Motor neuron (in vitro differentiated cells): ENCODE results near the gene NPLOC4. TPM values are rescaled to one million over a fixed set of nuclear protein-coding genes. Genes with fewer than 3 reads are reported as not detected.
A peak's percentile ranks its signal among the peaks of the same experiment; 100 is the strongest.
"Not testable (repeated sequence)": the region's sequence is repeated elsewhere in the genome, so short reads cannot be mapped to it uniquely, and the experiment has no call there.

ENCODE experiments used
- ATAC-seq, 8 experiments: fragments of 200-7000 bp; cut with Tn5 transposase; replicated peaks in 6 of 8; 2 replicates each; pipeline ENCODE4 v1.8.0; 2021; ENCODE audit warnings: mild to moderate bottlenecking in 8 of 8, moderate library complexity in 8 of 8
- H3K27ac ChIP-seq, 2 donors: fragments of 250-450 bp; sonication (Bioruptor Pico); 2 replicates each; pipeline ENCODE4 v1.9.0; 2021; ENCODE audit warnings: antibody characterized with exemption in 2 of 2, mild to moderate bottlenecking in 2 of 2, moderate library complexity in 1 of 2
- H3K4me1 ChIP-seq, 2 donors: fragments of 250-450 bp; sonication (Bioruptor Pico); replicated peaks in 1 of 2; 2 replicates each; pipeline ENCODE4 v1.6.1; 2021; ENCODE audit warnings: antibody characterized with exemption in 2 of 2, mild to moderate bottlenecking in 2 of 2, moderate library complexity in 1 of 2
- H3K4me3 ChIP-seq, 5 donors: fragments of 250-450 bp; sonication (Bioruptor Pico); 2 replicates each; pipeline ENCODE4 v1.9.0; 2021; ENCODE audit warnings: antibody characterized with exemption in 5 of 5, mild to moderate bottlenecking in 5 of 5, moderate library complexity in 4 of 5
- WGBS, 10 experiments: fragments of 450-650 bp; shearing (Covaris generic); methylation state at CpG; one replicate each; pipeline ENCODE4 v1.0.0; 2022; 5-methylcytosine and 5-hydroxymethylcytosine counted together
- in situ Hi-C, 9 experiments: fragments of 400-800 bp; cut with MboI; loops; one replicate each; pipeline ENCODE4 v1.15.0; 2021; ENCODE audit warnings: low sequenced_read_pairs in 9 of 9, low pct_unique_long_range_greater_than_20kb in 2 of 9; ENCODE audit not compliant: unreplicated experiment in 9 of 9
- total RNA-seq, 8 experiments: library from RNA; unstranded; fragments of 300-600 nt; gene quantifications; 2 replicates each; pipeline versions ENCODE4 v1.2.3 to v1.2.4, GENCODE V29; 2022

NPLOC4 gene
- total RNA-seq, 8 experiments from 2014 or later: 19.3 to 78.3 (median 41.8) TPM

- no peak overlapping the region for H3K4me3 ChIP-seq
- in situ Hi-C loops: no loop called here
- no peak overlapping the region for H3K27ac ChIP-seq
- H3K4me1 ChIP-seq: peaks cover 8 to 19% of the 10 kb centered on the region in 2 donors
- 25 to 100% (median 58%) methylated on average over 1 to 7 of the region's 21 CpGs; no CpG with 5 or more reads in 4 of the 10 experiments for WGBS, 10 experiments
- ATAC-seq: no peak
Observed at GRCh38 chr17:81533339-81534141, 103.4 kb downstream of the NPLOC4 start.

GRCh38 chr17:81532490-81533287 is 104.2 kb downstream of the NPLOC4 start:
- no peak for ATAC-seq
- peaks cover 8 to 11% of the 10 kb centered on the region in 2 donors for H3K4me1 ChIP-seq
- no peak overlapping the region for H3K4me3 ChIP-seq
- no peak overlapping the region for H3K27ac ChIP-seq
- in situ Hi-C loops: no loop called here
- WGBS, 10 experiments: 86 to 100% (median 100%) methylated on average over 1 to 2 of the region's 11 CpGs; no CpG with 5 or more reads in 2 of the 10 experiments

- H3K27ac ChIP-seq, in situ Hi-C loops, H3K4me3 ChIP-seq, ATAC-seq, H3K4me1 ChIP-seq: not testable (repeated sequence)
- WGBS, 10 experiments: 80 to 100% (median 93%) methylated on average over 1 to 3 of the region's 3 CpGs; no CpG with 5 or more reads in 1 of the 10 experiments
Observed at GRCh38 chr17:81531998-81532404, 104.9 kb downstream of the NPLOC4 start.

DNA sequence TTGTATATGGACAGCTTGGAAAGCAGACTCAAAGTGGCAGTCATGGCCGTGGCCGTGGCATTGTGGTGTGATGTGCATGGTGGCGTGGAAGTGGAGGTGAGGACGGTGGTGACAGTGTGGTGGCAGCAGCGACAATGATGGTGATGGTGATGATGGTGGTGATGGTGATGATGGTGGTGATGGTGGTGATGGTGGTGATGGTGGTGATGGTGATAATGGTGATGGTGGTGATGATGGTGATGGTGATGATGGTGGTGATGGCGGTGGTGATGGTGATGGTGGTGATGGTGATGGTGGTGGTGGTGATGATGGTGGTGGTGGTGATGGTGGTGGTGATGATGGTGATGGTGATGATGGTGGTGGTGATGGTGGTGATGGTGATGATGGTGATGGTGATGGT is 105.9 kb downstream of the NPLOC4 start:
- H3K4me3 ChIP-seq, ATAC-seq, H3K27ac ChIP-seq, in situ Hi-C loops, H3K4me1 ChIP-seq: not testable (repeated sequence)
- 50 to 100% (median 86%) methylated on average over 2 to 6 of the region's 6 CpGs; no CpG with 5 or more reads in 5 of the 10 experiments for WGBS, 10 experiments

DNA sequence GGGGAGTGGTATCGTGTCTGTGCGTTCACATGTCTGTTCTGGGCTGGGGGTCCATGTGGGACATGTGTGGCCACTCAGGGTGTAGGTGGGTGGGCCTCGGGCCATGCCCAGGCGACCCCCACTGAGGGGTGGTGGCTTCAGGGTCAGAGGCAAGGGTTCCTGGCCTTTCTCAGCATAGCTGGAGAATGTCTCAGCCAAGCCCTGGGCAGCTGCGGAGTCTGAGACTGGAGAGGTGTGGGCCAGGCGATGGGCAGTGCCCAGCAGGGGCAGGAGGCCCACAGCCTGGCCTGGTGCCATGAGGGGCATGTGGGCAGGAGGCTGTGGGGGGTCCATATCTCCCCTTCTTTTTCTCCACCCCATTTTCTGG is 107.5 kb downstream of the NPLOC4 start:
- Histone ChIP-seq H3K4me1 (no peaks in the 10 kb centered on the region), H3K4me3 (no peak overlapping the region), H3K27ac (no peak overlapping the region)
- in situ Hi-C loops: no loop called here
- ATAC-seq: peak in 1 of 8 experiments; percentile 4
- 0% methylated on average over 1 of the region's 6 CpGs; no CpG with 5 or more reads in 9 of the 10 experiments for WGBS, 10 experiments

DNA sequence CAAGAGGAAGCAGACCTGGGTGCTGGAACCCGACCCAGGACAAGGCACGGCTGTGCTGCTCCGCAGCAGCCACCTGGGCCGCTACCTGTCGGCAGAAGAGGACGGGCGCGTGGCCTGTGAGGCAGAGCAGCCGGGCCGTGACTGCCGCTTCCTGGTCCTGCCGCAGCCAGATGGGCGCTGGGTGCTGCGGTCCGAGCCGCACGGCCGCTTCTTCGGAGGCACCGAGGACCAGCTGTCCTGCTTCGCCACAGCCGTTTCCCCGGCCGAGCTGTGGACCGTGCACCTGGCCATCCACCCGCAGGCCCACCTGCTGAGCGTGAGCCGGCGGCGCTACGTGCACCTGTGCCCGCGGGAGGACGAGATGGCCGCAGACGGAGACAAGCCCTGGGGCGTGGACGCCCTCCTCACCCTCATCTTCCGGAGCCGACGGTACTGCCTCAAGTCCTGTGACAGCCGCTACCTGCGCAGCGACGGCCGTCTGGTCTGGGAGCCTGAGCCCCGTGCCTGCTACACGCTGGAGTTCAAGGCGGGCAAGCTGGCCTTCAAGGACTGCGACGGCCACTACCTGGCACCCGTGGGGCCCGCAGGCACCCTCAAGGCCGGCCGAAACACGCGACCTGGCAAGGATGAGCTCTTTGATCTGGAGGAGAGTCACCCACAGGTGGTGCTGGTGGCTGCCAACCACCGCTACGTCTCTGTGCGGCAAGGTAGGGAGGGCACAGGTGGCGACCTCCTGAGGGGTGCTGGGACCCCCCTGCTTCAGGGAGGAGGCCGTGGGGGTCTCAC is 108.1 kb downstream of the NPLOC4 start:
- 80 to 100% (median 82%) methylated on average over 1 to 10 of the region's 62 CpGs; no CpG with 5 or more reads in 4 of the 10 experiments for WGBS, 10 experiments
- ATAC-seq: no peak
- in situ Hi-C loops: no loop called here

GRCh38 chr17:81528384-81528650 is 108.6 kb downstream of the NPLOC4 start:
- ATAC-seq: no peak
- in situ Hi-C loops: no loop called here
- Histone ChIP-seq H3K27ac (no peak overlapping the region), H3K4me3 (no peak overlapping the region), H3K4me1 (peaks cover 5 to 6% of the 10 kb centered on the region in 2 donors)
- WGBS, 10 experiments: no CpG with 5 or more reads among the region's 20 CpGs

More for the DNA sequence above, 108.1 kb downstream of the NPLOC4 start:
- H3K27ac ChIP-seq: no peak overlapping the region
- H3K4me1 ChIP-seq: peaks cover 0 to 1% of the 10 kb centered on the region in 2 donors
- no peak overlapping the region for H3K4me3 ChIP-seq

DNA sequence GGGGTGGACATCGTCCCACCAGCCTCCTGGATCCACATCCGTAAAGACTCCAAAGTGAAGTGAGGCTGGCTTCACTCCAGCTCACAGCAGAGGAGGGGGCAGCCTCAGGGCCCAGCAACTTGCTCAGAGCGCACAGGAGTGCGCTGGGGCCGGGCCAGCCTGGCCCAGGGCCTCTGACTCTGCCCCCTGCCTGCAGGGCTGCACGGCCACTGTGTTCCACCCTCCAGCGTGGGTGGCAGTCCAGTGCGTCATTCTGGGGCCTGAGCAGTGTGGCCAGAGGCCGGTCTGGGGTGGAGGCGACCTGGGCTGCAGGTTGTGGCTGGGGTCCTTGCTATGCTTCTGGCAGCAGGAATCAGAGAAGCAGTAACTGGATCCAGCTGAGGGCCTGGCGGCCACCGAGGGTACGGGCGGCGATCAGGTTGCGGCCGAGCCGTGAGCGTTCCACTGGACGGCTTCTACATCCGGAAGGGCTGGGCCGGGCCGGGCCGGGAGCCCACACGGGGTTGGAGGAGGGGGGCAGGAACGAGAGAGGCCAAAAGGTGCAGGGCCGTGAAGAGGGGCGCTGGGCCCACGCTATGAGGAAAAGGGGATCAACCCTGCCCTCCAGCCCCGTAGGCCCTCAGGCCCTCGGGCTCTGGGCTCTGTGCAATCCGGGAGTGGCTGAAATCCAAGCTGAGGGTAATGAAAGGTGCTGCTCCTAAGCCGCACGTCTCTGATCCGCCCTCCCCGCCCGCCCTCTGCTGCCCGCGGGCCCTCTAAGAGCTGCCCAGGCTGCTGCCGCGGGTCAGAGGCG is 109.1 kb downstream of the NPLOC4 start, which contains the start of gene FSCN2:
Gene FSCN2, plus strand, starts transcription at position 787 of the 793 bp plus-strand sequence. CDS start 155 bp downstream, outside the sequence.
- H3K27ac ChIP-seq: no peak within 1 kb of the TSS
- H3K4me1 ChIP-seq: peaks cover 10 to 11% of the 10 kb centered on the region in 2 donors
- in situ Hi-C loops: no loop called here
- peak in 5 of 8 experiments; percentile 14 to 80 (median 61) for ATAC-seq
- 0 to 90% (median 40%) methylated on average over 1 to 4 of the region's 42 CpGs; no CpG with 5 or more reads in 5 of the 10 experiments for WGBS, 10 experiments
- H3K4me3 ChIP-seq: no peak within 1 kb of the TSS

DNA sequence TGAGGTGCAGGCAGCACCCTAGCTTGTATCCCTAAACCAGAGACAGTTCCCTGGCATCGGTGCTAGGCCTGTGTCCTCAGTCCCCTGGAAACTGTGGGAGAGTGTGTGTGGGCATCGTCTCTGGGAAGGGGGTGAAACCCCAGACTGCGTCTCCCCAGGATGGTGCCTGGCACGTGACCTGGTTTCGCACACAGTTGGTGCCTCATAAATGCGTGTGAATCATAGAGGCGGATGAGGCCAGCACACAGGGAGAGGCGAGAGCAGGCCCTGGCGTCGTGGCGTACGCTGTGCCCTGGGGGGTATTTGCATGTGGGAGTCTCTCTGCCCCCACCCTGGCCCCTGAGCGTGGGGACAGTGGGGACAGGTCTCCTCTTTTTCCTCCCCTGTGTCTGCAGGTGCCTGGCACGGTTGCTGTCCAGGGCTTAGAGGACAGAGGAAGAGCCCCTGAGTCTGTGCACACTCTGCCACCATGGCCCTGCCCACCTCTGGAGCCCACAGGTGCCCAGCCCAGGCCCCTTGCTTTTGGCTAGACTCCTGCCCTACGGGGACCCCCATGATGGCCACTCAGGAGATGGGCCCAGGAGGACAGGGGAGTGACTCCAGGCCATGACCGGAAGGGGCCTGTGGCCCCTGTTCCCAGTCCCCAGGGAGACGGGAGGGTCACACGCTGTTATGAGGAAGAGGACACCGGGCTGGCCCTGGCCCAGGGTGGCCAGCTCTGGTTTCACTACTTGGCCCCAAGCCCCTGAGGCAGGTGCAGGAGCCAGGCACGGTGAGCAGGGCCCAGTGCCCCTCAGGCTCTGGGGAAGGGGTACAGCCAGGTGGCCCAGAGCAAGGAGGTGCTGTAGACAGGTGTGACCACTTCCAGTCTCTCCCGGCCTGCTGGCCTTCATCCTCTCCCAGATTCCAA is 110.0 kb downstream of the NPLOC4 start:
- no peak for ATAC-seq
- 100% methylated on average over 1 to 3 of the region's 21 CpGs; no CpG with 5 or more reads in 5 of the 10 experiments for WGBS, 10 experiments
- H3K4me3 ChIP-seq: no peak overlapping the region
- in situ Hi-C loops: no loop called here
- H3K27ac ChIP-seq: no peak overlapping the region
- H3K4me1 ChIP-seq: peaks cover 11 to 13% of the 10 kb centered on the region in 2 donors

GRCh38 chr17:81524865-81525159 is 112.1 kb downstream of the NPLOC4 start:
- 50 to 90% (median 80%) methylated on average over 1 to 4 of the region's 8 CpGs; no CpG with 5 or more reads in 5 of the 10 experiments for WGBS, 10 experiments
- in situ Hi-C loops: loop anchor here in 1 of 9 experiments (25.0 kb wide), 1 partner anchor 263 kb away; no protein-coding TSS in a partner anchor
- no peak for ATAC-seq
- H3K27ac ChIP-seq: no peak overlapping the region
- peaks cover 15 to 18% of the 10 kb centered on the region in 2 donors for H3K4me1 ChIP-seq
- no peak overlapping the region for H3K4me3 ChIP-seq

GRCh38 chr17:81524039-81524864 is 112.7 kb downstream of the NPLOC4 start:
- no peak overlapping the region for H3K4me3 ChIP-seq
- no CpG with 5 or more reads among the region's 18 CpGs for WGBS, 10 experiments
- no peak for ATAC-seq
- in situ Hi-C loops: loop anchor here in 1 of 9 experiments (25.0 kb wide), 1 partner anchor 262 kb away; no protein-coding TSS in a partner anchor
- H3K27ac ChIP-seq: no peak overlapping the region
- peaks cover 21 to 24% of the 10 kb centered on the region in 2 donors for H3K4me1 ChIP-seq
